WI38 (cell line): Measurements from ENCODE around the gene CIDEC.

Experiments used
- H3K4me3 ChIP-seq: 2 replicates; pipeline ENCODE4 v1.5.1; 2011; ENCODE audit warnings: low read depth, mild to moderate bottlenecking, control low read depth, low read length
- TF ChIP-seq, protein P1 (sequence below): IDR thresholded peaks from 2 replicates; pipeline ENCODE4 v1.5.1; 2012; ENCODE audit warnings: low read depth, mild to moderate bottlenecking, control low read depth, low read length

CIDEC gene

DNA sequence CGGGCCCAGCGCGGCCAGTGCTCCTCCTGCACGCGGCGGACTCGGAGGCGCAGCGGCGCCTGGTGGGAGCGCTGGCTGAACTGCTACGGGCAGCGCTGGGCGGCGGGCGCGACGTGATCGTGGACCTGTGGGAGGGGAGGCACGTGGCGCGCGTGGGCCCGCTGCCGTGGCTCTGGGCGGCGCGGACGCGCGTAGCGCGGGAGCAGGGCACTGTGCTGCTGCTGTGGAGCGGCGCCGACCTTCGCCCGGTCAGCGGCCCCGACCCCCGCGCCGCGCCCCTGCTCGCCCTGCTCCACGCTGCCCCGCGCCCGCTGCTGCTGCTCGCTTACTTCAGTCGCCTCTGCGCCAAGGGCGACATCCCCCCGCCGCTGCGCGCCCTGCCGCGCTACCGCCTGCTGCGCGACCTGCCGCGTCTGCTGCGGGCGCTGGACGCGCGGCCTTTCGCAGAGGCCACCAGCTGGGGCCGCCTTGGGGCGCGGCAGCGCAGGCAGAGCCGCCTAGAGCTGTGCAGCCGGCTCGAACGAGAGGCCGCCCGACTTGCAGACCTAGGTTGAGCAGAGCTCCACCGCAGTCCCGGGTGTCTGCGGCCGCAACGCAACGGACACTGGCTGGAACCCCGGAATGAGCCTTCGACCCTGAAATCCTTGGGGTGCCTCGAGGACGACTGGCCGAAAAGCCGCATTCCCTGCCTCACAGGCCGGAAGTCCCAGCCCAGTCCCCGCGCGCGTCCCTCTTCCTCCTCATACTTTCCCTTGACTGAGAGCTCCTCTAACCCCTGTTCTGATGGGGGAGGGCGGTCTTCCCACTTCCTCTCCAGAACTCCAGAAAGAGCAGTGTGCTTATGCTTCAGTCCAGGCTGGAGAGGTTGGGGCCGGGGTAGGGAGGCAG is 35.4 kb upstream of the CIDEC start:
- H3K4me3 ChIP-seq = peak overlapping the region; percentile 50
- TF ChIP-seq, protein P1, sequence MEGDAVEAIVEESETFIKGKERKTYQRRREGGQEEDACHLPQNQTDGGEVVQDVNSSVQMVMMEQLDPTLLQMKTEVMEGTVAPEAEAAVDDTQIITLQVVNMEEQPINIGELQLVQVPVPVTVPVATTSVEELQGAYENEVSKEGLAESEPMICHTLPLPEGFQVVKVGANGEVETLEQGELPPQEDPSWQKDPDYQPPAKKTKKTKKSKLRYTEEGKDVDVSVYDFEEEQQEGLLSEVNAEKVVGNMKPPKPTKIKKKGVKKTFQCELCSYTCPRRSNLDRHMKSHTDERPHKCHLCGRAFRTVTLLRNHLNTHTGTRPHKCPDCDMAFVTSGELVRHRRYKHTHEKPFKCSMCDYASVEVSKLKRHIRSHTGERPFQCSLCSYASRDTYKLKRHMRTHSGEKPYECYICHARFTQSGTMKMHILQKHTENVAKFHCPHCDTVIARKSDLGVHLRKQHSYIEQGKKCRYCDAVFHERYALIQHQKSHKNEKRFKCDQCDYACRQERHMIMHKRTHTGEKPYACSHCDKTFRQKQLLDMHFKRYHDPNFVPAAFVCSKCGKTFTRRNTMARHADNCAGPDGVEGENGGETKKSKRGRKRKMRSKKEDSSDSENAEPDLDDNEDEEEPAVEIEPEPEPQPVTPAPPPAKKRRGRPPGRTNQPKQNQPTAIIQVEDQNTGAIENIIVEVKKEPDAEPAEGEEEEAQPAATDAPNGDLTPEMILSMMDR = no peak; the same call in 1 of the 2 replicates

DNA sequence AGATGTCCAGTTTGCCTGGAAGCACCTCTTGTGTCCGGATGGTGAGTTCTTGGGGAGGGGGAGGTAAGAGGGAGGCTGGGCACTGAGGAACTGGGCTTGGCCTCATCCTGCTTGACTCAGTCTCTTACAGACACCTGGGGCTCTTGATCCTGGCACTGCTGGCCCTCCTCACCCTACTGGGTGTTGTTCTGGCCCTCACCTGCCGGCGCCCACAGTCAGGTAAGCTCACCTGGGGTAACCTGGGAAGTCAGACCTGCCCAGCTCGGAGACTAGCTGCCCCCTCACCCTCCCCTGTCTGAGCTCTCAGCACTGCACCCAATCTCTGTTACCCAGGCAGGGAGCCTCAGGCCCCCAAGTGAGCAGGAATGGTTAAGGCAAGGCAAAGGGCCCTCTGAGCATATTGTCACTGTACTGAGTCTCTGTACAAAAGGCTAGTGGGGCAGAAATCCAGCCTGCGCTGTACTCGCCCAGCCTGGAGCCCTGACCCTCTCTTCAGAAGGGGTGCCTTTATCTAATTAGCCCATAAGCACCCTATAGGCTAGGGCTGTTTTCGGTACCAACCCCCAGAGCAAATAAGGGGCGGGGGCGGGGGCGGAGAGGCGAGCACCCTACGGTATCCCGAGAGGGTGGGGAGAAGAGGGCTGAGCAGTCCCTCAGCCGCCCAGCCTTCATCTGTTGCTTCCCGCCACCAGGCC is 34.7 kb upstream of the CIDEC start:
- TF ChIP-seq, protein P1 = no peak
- no peak overlapping the region; the same call in 1 of the 2 replicates for H3K4me3 ChIP-seq

DNA sequence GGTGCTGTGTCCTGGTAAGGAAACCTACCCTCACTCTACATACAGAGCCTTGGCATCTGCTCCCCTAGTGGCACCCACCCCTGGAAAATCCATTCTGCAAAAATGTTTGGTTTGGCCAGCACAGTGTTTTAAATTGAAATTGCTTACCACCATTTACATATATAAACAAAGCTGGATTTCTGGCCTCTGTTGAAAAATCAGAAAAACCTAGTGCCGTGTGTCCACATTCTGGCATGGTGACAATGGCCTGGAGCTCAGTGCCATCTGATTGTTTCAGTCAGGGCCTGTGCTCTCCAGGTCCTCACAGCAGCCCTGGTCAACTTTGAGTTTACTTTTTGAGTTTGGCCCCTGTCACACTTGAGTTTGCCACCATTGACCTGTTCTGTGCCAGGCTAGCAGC is 34.0 kb upstream of the CIDEC start:
- TF ChIP-seq, protein P1 = no peak
- H3K4me3 ChIP-seq = no peak overlapping the region

DNA sequence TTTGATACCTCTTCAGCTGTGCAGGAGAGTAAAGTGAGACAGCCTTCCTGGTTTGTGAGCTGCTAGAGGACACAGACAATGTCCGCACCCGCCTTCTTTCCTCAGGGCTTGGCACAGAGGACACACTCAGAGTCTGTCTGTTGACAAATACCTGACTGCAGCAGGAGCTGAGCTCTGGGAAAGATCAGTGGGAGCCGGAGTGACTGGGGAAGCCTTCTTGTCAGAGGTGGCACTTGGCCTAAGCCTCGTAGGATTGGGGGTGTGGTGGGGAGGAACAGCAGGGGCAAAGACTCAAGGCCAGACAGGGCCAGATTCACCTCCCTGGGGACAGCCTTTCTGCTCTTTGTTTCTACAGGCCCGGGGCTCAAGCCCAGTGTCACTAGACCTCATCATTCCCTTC is 33.5 kb upstream of the CIDEC start:
- H3K4me3 ChIP-seq = no peak overlapping the region
- TF ChIP-seq, protein P1 = no peak

DNA sequence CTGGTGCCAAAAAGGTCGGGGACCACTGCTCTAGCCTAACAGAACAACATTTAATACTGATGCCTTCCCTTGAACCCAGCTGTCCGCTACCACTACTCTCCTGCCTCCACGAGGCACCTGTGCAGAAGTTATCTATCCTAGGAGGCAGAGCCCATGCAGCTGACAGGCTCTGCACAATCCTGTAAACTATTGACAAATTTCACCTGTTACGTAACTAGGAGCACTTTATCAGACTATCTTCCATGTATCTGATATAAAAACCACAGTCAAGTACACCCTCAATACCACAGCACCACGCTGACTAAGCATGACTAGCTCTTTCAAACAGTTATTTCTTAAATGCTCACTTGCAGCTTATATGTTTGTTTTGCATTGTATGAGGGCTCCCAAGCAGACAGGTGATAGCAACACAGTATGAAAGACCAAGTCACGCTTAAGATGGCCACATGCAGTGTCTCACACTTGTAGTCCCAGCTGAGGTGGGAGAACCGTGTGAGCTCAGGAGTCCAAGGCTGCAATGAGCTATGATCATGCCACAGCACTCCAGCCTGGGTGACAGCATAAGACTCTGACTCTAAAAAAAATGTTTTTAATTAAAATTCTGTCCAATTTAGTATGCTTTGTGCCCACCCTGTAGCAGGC is 32.4 kb upstream of the CIDEC start:
- TF ChIP-seq, protein P1 = no peak
- H3K4me3 ChIP-seq = no peak overlapping the region

DNA sequence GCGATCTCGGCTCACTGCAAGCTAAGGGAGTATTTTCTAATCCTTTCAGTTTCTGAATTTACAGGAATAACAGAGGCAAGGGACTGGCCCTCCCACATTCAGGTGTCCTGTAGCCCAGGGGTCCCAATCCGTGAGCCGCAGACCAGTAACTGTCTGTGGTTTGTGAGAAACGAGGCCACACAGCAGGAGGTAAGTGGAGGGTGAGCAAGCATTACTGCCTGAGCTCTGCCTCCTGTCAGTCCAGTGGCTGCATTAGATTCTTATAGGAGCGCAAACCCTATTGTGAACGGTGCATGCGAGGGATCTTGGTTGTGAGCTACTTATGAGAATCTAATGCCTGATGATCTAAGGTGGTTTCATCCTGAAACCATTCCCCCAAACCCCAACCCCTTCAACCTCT is 31.8 kb upstream of the CIDEC start:
- no peak overlapping the region for H3K4me3 ChIP-seq
- TF ChIP-seq, protein P1 = no peak
